Chondrocyte (in vitro differentiated cells): ENCODE results near the gene HIP1R. TPM values are rescaled to one million over a fixed set of nuclear protein-coding genes. Genes with fewer than 3 reads are reported as not detected.
A peak's percentile ranks its signal among the peaks of the same experiment; 100 is the strongest.

ENCODE experiments used
- DNase-seq: peaks from one replicate; pipeline ENCODE4 v3.0.0; 2021; ENCODE audit warnings: mixed read lengths, low spot score
- H3K27ac Mint-ChIP-seq: one replicate; pipeline ENCODE4 v1.8.0; 2021; ENCODE audit warnings: mild to moderate bottlenecking, moderate library complexity, mixed read lengths; ENCODE audit not compliant: unreplicated experiment
- H3K27me3 Mint-ChIP-seq: 2 replicates; pipeline ENCODE4 v1.8.0; 2021; ENCODE audit warnings: low read depth, mixed read lengths
- H3K36me3 Mint-ChIP-seq: 2 replicates; pipeline ENCODE4 v1.8.0; 2021; ENCODE audit warnings: low read depth, mixed read lengths
- H3K4me1 Mint-ChIP-seq: 2 replicates; pipeline ENCODE4 v1.8.0; 2021; ENCODE audit warnings: low read depth, mild to moderate bottlenecking, mixed read lengths
- H3K4me3 Mint-ChIP-seq: one replicate; pipeline ENCODE4 v1.8.0; 2021; ENCODE audit warnings: mild to moderate bottlenecking, moderate library complexity, mixed read lengths; ENCODE audit not compliant: unreplicated experiment
- H3K9me3 Mint-ChIP-seq: 2 replicates; pipeline ENCODE4 v1.8.0; 2021; ENCODE audit warnings: low read depth, mixed read lengths
- total RNA-seq: library from RNA; stranded (reverse); gene quantifications from 3 replicates; pipeline ENCODE4 v1.2.1, GENCODE V29; 2021
- TF ChIP-seq, protein P1 (sequence below): fragments of 200-600 bp; sonication (generic); IDR thresholded peaks from 2 replicates; pipeline ENCODE4 v1.5.0; 2021; ENCODE audit warnings: antibody characterized with exemption, mild to moderate bottlenecking, moderate library complexity

The HIP1R gene
- total RNA-seq, 1 donor from 2014 or later: 13.8 TPM

DNA sequence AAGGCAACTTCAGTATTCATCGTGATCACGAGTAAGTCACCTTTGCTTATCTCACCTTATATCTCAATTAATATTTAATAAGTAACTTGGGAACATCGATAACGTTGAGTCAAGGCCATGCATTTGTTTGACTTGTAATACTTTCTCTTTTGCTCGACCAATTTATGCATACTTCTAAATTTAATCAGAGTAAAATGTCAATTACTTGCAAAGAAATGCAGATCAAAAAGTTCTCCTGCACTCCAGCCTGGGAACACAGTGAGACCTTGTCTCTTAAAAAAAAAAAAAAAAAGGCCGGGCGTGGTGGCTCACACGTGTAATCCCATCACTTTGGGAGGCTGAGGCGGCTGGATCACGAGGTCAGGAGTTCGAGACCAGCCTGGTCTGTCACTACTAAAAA, 11.8 kb upstream of the HIP1R start:
- H3K27me3 Mint-ChIP-seq: no peaks in the 10 kb centered on the region
- TF ChIP-seq, protein P1, sequence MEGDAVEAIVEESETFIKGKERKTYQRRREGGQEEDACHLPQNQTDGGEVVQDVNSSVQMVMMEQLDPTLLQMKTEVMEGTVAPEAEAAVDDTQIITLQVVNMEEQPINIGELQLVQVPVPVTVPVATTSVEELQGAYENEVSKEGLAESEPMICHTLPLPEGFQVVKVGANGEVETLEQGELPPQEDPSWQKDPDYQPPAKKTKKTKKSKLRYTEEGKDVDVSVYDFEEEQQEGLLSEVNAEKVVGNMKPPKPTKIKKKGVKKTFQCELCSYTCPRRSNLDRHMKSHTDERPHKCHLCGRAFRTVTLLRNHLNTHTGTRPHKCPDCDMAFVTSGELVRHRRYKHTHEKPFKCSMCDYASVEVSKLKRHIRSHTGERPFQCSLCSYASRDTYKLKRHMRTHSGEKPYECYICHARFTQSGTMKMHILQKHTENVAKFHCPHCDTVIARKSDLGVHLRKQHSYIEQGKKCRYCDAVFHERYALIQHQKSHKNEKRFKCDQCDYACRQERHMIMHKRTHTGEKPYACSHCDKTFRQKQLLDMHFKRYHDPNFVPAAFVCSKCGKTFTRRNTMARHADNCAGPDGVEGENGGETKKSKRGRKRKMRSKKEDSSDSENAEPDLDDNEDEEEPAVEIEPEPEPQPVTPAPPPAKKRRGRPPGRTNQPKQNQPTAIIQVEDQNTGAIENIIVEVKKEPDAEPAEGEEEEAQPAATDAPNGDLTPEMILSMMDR: no peak
- no peak for DNase-seq
- no peaks in the 10 kb centered on the region for H3K36me3 Mint-ChIP-seq
- peaks cover 10% of the 10 kb centered on the region for H3K4me1 Mint-ChIP-seq
- no peak overlapping the region for H3K4me3 Mint-ChIP-seq
- no peaks in the 10 kb centered on the region for H3K9me3 Mint-ChIP-seq
- no peak overlapping the region for H3K27ac Mint-ChIP-seq

DNA sequence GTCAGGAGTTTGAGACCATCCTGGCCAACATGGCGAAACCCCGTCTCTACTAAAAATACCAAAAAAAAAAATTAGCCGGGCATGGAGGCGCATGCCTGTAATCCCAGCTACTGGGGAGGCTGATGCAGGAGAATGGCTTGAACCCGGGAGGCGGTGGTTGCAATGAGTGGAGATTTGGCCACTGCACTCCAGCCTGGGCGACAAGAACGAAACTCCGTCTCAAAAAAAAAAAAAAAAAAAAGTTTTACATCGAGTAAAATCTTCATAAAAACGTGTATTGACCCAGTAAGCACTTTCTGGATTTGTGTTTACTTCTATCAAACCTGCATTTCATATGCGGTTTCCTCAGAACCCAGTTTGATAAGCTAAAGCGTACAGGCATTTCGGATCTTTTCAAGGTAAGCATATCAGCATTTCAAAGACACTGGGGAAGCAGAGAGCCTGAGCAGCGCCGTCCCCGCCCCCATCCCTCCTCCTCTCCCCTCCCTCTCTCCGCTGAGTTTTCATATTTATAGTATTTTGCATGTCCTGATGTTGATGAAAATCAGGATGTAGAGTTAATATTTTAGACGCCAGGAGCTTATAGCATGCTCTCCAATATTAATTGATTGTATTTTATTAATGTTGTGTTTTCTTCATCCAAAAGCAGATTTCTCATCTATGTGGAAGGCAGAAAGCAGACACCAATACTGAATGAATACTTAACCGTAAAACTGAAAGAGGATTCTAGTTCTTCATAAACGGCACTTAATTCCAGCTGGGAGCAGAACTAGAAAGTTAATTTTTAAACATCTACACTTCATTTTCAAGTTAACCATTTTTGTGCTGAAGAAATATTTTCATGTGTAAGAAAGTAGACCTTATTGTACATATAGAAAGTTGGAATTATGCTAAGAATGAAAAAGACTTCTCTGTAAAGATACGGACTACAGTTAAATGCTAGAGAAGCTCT, 9.2 kb upstream of the HIP1R start:
- no peak for DNase-seq
- Mint-ChIP-seq H3K4me1 (peaks cover 10% of the 10 kb centered on the region), H3K9me3 (no peaks in the 10 kb centered on the region), H3K27me3 (no peaks in the 10 kb centered on the region), H3K36me3 (no peaks in the 10 kb centered on the region), H3K4me3 (peak overlapping the region; percentile 60), H3K27ac (peak overlapping the region; percentile 1)
- TF ChIP-seq, protein P1: no peak

DNA sequence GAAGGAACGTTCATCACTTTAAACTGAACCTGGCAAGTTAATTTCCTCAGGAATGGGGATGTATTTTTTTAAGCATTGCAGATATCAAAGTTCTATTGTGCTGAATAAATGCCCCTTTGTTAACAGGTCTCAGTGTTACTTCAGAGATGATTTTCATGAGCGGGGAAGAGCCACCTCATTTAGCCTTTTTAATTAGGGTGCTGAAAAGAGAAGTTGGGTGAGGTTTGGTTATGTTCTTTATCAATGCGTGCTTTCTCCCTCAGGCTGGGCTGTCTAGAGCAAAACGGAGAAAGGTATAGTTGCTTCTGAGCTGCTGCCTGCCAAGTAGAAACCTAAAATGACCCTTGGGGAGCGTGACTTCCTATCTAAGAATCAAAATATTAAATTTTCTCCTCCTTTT, 8.0 kb upstream of the HIP1R start:
- peaks cover 10% of the 10 kb centered on the region for H3K4me1 Mint-ChIP-seq
- TF ChIP-seq, protein P1: no peak
- no peak for DNase-seq
- H3K27ac Mint-ChIP-seq: no peak overlapping the region
- no peak overlapping the region for H3K4me3 Mint-ChIP-seq
- H3K27me3 Mint-ChIP-seq: no peaks in the 10 kb centered on the region
- no peaks in the 10 kb centered on the region for H3K36me3 Mint-ChIP-seq
- H3K9me3 Mint-ChIP-seq: no peaks in the 10 kb centered on the region

DNA sequence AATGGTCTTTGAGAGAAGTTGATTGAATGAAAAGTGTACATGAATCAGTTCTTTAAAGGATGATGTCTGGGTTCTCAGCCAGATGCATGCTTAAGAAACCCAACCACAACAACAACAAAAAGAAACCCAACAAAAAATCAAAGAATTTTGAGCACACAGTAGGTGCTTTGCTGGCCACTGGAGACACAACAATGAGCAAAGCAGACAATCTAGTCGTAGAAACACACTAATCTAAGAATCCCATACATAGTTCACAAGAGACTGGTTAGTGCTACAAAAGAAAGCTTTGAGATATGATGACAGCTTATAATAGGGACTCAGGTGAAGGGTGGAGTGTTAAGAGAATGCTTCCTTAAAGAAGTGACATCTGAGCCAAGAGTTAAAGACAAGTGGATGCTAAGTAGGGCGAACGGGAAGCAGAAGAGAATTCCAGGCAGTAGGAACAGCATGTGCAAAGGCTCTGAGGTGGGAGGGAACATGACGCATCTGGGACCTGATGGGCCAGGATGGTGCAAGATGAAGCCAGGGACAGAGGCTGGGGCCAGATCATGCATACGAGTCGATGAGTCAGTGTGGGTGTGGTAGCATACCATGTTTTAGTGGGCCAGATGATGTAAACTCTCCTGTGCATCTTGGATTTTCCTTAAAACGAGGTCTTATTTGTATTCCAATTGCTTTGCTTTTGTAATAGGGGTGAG, 4.6 kb upstream of the HIP1R start:
- Mint-ChIP-seq H3K36me3 (no peaks in the 10 kb centered on the region), H3K27me3 (no peaks in the 10 kb centered on the region)

More for the DNA sequence above, 4.6 kb upstream of the HIP1R start:
- peaks cover 20% of the 10 kb centered on the region for H3K4me1 Mint-ChIP-seq
- no peaks in the 10 kb centered on the region for H3K9me3 Mint-ChIP-seq
- TF ChIP-seq, protein P1: no peak
- DNase-seq: no peak
- no peak overlapping the region for H3K27ac Mint-ChIP-seq
- H3K4me3 Mint-ChIP-seq: no peak overlapping the region
